Activated CD4-positive, alpha-beta T cell treated with anti-CD3 and anti-CD28 coated beads for 4 hours (primary cell): Measurements from ENCODE around the gene TXK.

Source experiments
- DNase-seq, 2 donors: peaks; one replicate each; pipeline ENCODE4 v3.0.0-alpha.2; 2020

Gene TXK

GRCh38 chr4:48047421-48047844 is 86.6 kb downstream of the TXK start:
- peak; percentile 61 to 66 for DNase-seq

GRCh38 chr4:48046059-48046458 is 88.0 kb downstream of the TXK start:
- DNase-seq = no peak

DNA sequence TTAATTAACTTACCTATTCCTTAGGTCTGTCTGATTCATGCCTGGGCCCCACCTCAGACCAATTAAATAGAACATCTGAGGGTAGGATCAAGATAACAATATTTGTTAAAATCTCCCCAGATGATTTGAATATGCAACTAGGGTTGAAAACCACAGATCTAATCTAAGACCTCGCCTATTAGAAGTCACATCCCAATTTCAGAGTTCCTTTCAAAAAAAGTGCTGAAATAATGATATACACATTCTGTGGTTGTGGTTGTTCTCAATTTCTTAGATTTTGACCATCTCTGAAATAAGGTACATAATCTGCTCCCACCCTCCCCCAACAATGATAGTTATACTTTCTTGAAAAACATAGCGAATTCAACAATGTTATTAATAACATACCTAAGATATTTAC is 89.8 kb downstream of the TXK start:
- DNase-seq = no peak

GRCh38 chr4:48043504-48043903 is 90.5 kb downstream of the TXK start:
- DNase-seq = no peak

DNA sequence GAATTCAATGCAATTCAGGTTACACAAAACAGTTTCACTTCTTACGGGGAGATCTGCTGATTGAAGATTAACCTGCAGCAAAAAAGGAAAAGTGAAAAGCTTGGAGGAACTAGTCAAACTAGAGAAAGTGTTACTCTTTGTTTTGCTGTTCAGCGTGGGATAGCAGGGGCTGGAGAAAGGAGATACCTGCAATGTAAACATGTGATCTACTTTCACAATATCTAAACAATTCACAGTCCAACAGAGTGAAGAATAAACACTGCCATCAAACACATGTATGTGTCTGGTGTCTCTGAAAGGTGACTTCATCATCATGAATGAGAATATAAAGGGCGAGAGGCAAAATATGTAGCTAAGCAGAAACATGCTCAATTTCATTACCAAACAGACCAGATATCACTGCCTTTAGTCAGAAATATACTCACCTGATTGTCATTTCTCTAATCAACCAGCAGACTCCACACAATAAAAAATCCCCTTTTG is 91.0 kb downstream of the TXK start:
- no peak for DNase-seq

- DNase-seq = peak in 1 of 2 donors; percentile 9
Observed at GRCh38 chr4:48041535-48042137, 92.4 kb downstream of the TXK start.

- DNase-seq = no peak
Observed at GRCh38 chr4:48039561-48039960, 94.5 kb downstream of the TXK start.

DNA sequence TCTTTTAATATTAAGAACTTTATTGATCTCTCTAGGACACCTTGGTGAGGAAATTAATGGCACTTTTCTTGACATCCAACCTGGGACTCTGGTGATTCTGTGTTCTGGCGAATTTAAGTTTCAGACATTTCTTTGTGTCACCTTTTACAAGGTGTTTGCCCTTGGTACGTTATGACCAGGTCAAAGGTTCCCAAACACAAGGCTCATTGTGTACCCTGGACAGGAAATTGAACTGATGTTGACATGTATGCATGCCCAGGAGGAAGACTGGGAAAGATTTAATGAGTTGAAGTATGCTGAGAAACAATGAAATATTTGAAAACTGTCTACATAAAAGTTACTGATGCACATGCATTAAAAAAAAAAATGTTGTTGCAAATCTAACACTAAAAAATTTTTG is 95.4 kb downstream of the TXK start:
- no peak for DNase-seq

- no peak for DNase-seq
Observed at GRCh38 chr4:48037117-48037462, 97.0 kb downstream of the TXK start.

DNA sequence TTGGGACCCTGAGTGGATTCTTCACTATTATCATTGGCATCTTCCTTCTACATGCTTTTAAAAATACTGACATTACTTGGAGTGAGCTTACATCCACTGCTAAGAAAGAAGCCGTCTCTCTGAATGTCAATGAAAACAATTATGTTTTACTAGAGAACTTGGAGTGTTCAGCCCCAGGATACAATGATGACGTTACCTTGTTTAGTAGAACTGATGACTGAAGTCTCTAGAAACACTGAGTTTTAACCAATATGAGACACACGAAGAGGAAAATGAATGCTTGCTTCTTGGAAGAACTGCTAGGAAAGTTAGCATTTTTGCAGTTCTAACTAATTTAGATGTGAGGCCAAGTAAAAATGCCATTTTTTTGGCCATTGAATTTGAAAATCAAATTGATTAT is 98.1 kb downstream of the TXK start:
- DNase-seq = no peak

DNA sequence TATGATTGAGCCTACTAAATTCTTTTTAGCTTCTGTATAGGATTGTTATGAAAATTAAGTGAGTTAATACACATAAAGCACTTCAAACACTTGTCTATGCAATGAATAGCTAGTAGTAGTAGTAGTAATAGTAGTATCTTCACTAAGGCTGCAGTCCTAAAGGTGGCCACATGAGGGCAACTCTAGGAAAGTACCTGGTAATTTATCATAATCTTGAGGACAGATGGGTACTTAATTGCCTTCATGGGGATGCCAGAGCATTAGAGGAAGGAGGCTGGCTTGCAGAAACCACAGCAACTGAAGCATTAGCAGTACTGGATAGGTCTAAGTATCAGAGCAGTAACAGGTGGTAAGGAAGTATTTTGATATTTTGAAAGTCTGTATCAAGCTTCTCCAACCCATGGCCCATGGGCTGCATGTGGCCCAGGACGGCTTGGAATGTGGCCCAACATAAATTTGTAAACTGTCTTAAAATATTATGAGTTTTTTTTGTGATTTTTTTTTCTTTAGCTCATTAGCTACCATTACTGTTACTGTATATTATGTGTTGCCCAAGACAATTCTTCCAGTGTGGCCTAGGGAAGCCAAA is 100.1 kb downstream of the TXK start:
- peak; percentile 50 to 73 for DNase-seq

- DNase-seq = no peak
Observed at GRCh38 chr4:48033412-48033811, 100.6 kb downstream of the TXK start.

DNA sequence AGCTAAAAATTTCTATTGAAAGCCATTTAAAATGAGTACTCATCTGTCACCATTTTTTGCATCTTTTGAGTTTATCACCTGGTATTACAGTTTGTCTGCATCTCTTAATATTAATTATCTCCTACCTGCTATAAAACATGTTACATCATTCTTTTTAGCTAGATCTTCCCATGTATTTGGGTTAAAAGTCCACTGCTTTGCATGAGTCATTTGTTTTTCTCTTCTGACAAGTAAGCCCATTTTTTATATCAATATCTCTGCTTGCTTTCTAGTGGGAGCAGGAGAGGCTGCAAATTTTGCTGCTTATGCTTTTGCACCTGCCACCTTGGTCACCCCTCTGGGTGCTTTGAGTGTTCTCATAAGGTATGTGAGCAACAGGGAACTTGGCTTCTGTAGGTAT is 101.3 kb downstream of the TXK start:
- DNase-seq = no peak

- no peak for DNase-seq
Observed at GRCh38 chr4:48031802-48032525, 102.1 kb downstream of the TXK start.

DNA sequence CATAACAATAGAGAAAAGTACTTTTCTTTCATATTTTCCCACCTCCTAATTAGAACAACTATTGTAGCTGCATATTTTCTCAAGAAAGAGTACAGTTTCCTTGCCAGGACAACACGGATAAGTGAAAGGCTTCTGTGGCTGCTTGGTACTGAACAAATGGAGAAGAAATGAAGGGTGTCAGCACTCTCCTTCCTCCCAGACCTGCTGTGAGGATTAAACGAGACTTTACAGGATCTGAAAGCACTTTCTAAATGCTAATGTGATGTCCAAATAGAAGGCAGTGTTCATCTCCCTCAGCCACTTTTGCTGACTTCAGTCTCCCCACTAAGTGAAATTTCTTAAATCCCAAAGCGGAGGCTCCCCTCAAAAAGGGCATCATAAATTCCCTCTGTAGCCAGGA is 103.6 kb downstream of the TXK start:
- no peak for DNase-seq

DNA sequence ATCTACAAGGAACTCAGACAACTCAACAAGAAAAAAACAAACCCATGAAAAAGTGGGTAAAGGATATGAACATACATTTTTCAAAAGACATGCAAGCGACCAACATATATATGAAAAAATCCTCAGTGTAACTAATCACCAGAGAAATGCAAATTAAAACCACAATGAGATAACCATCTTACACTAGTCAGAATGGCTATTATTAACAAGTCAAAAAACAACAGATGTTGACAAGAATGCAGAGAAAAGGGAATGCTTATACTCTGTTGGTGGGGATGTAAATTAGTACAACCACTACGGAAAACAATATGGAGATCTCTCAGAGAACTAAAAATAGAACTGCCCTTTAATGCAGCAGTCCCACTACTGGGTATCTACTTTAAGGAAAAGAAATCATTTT is 105.4 kb downstream of the TXK start:
- no peak for DNase-seq

- DNase-seq = no peak
Observed at GRCh38 chr4:48027653-48028052, 106.4 kb downstream of the TXK start.

- no peak for DNase-seq
Observed at GRCh38 chr4:48025005-48025404, 109.0 kb downstream of the TXK start.

DNA sequence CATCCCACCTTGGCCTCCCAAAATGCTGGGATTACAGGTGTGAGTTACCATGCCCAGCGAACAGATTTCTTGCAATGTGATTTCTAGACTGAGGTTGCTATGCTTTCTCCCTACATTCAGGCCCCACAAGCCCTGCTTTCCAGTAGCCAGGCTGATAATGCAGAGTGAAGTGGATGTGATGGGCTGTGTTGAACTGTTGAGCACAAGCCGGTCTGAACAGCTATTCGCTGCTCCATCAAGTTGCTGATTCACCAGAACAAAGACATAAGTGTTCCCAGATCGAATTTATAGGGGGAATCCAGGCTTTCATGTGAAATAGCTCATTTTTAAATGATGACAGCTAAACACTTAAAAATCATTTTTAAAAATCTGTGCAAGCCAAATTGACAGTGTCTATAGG is 109.5 kb downstream of the TXK start:
- DNase-seq = no peak

DNA sequence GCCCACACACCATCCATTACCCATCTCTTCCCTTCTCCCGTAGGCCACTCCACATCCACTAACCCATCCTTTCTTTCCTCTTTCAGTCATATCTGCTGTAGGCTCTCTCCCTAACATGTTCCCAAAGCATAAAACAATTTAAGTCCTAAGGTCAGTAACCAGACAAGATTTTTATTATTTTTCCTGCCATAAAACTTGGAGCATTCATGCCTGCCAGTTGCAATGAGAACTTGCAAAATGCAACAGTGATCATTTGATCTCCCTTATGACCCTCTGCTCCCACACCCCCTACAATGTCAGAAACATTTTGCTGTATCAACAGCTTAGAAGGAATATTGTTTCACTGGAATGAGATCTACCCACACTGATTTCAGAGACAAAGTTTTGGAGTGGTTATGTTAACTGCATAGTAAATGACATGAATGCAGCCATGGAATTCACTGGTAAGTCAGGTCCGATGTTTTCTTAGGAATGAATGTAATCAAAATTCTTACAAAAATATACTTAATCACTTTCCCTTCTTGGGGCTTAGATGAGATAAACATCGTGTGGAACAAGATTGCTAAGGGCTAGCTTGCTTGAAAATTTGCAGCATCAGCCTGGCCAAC is 111.8 kb downstream of the TXK start:
- DNase-seq = no peak

GRCh38 chr4:48021100-48021499 is 113.0 kb downstream of the TXK start:
- no peak for DNase-seq

GRCh38 chr4:48018112-48018511 is 115.9 kb downstream of the TXK start:
- DNase-seq = no peak

- DNase-seq = peak; percentile 61
Observed at GRCh38 chr4:48017108-48017571, 116.9 kb downstream of the TXK start.
